Measurements from ENCODE around the gene PDE6B. TPM values are rescaled to one million over a fixed set of nuclear protein-coding genes. Genes with fewer than 3 reads are reported as not detected.

The PDE6B gene
- total RNA-seq, 6 donors from 2014 or later = 4.2 to 28.3 (median 9.0) TPM

DNA sequence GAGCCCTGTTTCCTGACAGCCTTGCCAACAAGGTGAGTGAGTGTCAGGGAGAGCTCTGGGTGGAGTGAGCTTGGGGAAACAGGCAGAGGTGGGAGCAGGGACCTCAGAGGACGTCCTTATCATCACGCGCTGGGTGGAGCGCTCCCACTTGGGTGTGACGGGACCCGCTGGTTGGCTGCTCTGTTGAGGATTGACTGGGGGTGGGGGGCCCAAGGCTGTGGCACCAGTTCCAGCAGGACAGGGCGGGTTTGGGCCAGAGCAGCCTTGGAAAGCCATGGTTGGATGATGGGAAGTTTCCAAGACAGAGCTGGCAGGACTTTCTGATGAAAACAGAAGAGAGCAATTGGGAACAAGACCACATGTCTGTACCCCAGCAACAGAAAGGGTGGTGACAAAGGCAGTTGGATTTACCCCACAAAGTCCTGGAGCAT, 77.3 kb downstream of the PDE6B start:
- Histone ChIP-seq H3K27ac (no peak overlapping the region), H3K36me3 (no peaks in the 10 kb centered on the region), H3K4me1 (peaks cover 13 to 30% (median 18%) of the 10 kb centered on the region in 4 donors), H3K27me3 (no peaks in the 10 kb centered on the region), H3K9me3 (no peaks in the 10 kb centered on the region), H3K4me3 (no peak overlapping the region)
- ATAC-seq (ENCODE audit: low FRiP score in 2 of 2) = no peak
- WGBS, 2 donors = 74 to 83% methylated on average over 7 of the region's 7 CpGs
- DNase-seq = no peak
- TF ChIP-seq POLR2AphosphoS5 (IDR thresholded peaks at IDR 0.05) (no peak), POLR2A (IDR thresholded peaks at IDR 0.05) (no peak), EP300 (IDR thresholded peaks at IDR 0.05) (no peak)
- TF ChIP-seq, protein P1, sequence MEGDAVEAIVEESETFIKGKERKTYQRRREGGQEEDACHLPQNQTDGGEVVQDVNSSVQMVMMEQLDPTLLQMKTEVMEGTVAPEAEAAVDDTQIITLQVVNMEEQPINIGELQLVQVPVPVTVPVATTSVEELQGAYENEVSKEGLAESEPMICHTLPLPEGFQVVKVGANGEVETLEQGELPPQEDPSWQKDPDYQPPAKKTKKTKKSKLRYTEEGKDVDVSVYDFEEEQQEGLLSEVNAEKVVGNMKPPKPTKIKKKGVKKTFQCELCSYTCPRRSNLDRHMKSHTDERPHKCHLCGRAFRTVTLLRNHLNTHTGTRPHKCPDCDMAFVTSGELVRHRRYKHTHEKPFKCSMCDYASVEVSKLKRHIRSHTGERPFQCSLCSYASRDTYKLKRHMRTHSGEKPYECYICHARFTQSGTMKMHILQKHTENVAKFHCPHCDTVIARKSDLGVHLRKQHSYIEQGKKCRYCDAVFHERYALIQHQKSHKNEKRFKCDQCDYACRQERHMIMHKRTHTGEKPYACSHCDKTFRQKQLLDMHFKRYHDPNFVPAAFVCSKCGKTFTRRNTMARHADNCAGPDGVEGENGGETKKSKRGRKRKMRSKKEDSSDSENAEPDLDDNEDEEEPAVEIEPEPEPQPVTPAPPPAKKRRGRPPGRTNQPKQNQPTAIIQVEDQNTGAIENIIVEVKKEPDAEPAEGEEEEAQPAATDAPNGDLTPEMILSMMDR (IDR thresholded peaks at IDR 0.05) = no peak

DNA sequence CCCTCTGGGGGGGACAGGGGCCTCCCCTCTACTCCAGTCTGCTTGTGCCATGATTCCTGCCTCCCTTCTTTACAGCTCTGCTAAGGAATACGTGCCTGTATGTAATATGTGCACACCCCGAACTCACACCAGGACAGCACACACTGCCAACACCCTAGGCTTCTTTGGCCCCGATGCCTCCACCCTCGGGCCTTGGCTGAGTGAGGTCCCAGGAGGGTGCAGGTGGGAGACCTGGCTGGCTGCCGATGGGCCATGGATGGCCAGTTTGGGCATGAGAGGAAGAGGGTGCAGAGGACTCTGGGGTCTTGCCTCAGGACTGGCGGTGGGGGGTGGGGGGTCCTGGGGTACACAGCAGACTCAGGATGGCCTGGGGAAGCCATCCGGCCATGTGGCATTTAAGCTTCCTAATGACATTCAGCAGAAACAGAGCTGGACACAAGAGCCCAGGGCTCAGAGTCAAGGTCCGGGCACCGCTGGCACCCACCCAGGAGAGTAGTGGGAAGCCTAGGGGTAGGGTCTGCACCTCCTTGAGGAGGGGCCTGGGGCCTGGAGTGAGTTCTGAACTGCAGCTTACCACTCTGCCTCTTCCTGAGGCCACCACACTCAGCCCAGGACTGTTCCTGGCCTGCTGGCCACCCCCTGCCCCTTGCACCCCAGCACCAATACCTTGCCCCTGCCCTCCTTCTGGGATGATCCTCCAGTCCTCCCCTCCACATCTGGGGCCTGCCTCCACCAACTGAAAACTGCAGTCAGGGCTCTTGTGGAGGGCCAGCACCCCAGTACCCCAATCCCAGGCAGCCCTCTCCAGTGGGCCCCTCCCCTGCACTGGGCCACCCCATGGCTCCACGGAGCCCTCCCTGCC, 78.2 kb downstream of the PDE6B start:
- DNase-seq (no peak), ATAC-seq (ENCODE audit: low FRiP score in 2 of 2) (no peak)
- Histone ChIP-seq H3K36me3 (no peaks in the 10 kb centered on the region), H3K27me3 (no peaks in the 10 kb centered on the region), H3K4me1 (peaks cover 20 to 38% (median 28%) of the 10 kb centered on the region in 4 donors), H3K27ac (no peak overlapping the region), H3K4me3 (no peak overlapping the region), H3K9me3 (no peaks in the 10 kb centered on the region)
- TF ChIP-seq POLR2AphosphoS5 (IDR thresholded peaks at IDR 0.05) (no peak), EP300 (IDR thresholded peaks at IDR 0.05) (no peak)
- WGBS, 2 donors = 92% methylated on average over 10 of the region's 10 CpGs; no CpG with 5 or more reads in 1 of the 2 donors

DNA sequence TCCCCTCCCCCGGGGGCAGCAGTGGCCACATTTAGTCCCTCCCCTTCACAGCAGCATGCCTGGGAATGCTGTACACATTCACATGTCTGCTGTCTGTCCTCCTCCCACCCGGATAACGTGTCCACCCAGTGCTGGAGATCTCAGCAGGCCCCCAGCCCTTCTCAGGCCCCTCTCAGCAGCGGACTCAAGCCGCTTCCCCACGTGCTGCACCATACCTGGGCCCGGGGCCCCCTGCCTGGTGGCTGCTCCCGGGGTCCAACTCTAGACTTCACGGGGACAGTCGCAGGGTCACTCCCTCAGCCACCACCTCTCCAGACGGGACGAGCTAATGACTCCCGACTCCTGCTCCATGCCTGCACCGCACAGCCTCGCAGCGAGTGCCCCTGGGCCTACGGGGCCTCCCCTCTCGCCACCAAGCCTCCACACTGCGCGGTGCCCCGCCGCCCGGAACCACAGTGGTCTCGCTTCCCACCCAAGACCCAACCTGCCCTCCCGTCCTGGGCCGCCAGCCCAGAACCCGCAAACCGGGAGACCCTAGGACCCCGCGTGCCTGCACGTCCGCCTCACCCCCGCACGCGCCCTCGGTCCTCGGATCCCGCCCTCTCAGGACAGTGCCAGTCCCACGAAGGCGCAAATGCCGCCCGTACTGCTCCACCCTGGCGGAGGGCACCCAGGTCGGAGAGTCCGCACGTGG, 79.0 kb downstream of the PDE6B start:
- no peak for ATAC-seq (ENCODE audit: low FRiP score in 2 of 2)
- Histone ChIP-seq H3K27ac (no peak overlapping the region), H3K4me3 (no peak overlapping the region), H3K36me3 (no peaks in the 10 kb centered on the region), H3K27me3 (no peaks in the 10 kb centered on the region), H3K9me3 (no peaks in the 10 kb centered on the region), H3K4me1 (peaks cover 25 to 43% (median 31%) of the 10 kb centered on the region in 4 donors)
- TF ChIP-seq, protein P1 (IDR thresholded peaks at IDR 0.05) = no peak
- TF ChIP-seq EP300 (IDR thresholded peaks at IDR 0.05) (no peak), POLR2AphosphoS5 (IDR thresholded peaks at IDR 0.05) (no peak), POLR2A (IDR thresholded peaks at IDR 0.05) (no peak)
- 92 to 94% methylated on average over 44 to 46 of the region's 46 CpGs for WGBS, 2 donors
- peak in 1 of 2 donors; percentile 88 for DNase-seq

DNA sequence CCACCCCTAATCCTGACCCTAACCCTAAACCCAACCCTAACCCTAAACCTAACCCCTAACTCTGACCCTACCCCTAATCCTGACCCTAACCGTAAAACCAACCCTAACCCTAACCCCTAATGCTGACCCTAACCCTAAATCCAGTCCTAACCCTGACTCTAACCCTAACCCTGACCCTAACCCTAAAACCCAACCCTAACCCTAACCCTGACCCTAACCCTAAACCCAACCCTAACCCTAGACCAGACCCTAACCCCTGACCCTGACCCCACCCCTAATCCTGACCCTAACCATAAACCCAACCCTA, 79.6 kb downstream of the PDE6B start:
- Histone ChIP-seq H3K4me3 (peak overlapping the region in 3 of 4 donors; percentile 84 to 99 (median 92)), H3K27ac (peak overlapping the region in 3 of 4 donors; percentile 85 to 94 (median 90)), H3K27me3 (no peaks in the 10 kb centered on the region), H3K36me3 (no peaks in the 10 kb centered on the region), H3K9me3 (no peaks in the 10 kb centered on the region), H3K4me1 (peaks cover 21 to 43% (median 26%) of the 10 kb centered on the region in 4 donors)
- 90 to 92% methylated on average over 1 of the region's 1 CpG for WGBS, 2 donors
- ATAC-seq (ENCODE audit: low FRiP score in 2 of 2) (no peak), DNase-seq (no peak)
- TF ChIP-seq POLR2A (IDR thresholded peaks at IDR 0.05) (no peak), POLR2AphosphoS5 (IDR thresholded peaks at IDR 0.05) (no peak), EP300 (IDR thresholded peaks at IDR 0.05) (no peak)
- TF ChIP-seq, protein P1 (IDR thresholded peaks at IDR 0.05) = no peak

Data from upper lobe of left lung (tissue), 6 donors.